ENCODE data around the gene NDUFAF2.

The NDUFAF2 gene

GRCh38 chr5:61009907-61010306 is 64.9 kb downstream of the NDUFAF2 start:
- Histone ChIP-seq H3K36me3 (ENCODE audit: low read length) (no peaks in the 10 kb centered on the region), H4K20me1 (ENCODE audit: low read depth, low read length) (no peaks in the 10 kb centered on the region; the same call in 1 of the 2 replicates), H2AFZ (ENCODE audit: low read depth, low read length, severe bottlenecking) (no peak overlapping the region), H3K4me2 (ENCODE audit: low read depth, low read length, poor library complexity, severe bottlenecking) (no peak overlapping the region), H3K4me3 (ENCODE audit: insufficient read depth, low read length, poor library complexity, severe bottlenecking) (no peak overlapping the region), H3K79me2 (ENCODE audit: insufficient read depth, low read length) (peaks cover 9% of the 10 kb centered on the region; the same call in 1 of the 2 replicates), H3F3A (ENCODE audit: insufficient read depth) (no peaks in the 10 kb centered on the region), H3K27me3 (ENCODE audit: low read length) (no peaks in the 10 kb centered on the region), H3K9me3 (ENCODE audit: insufficient read depth, low read length) (no peaks in the 10 kb centered on the region), H3K9ac (ENCODE audit: low read length) (no peak overlapping the region), H3K9me2 (replicated peaks; ENCODE audit: insufficient read depth, low read length) (no peaks in the 10 kb centered on the region), H3K27ac (ENCODE audit: low read depth, low read length) (no peak overlapping the region)
- TF ChIP-seq EZH2phosphoT487 (conservative IDR thresholded peaks at IDR 0.05; ENCODE audit: low read length) (no peak), CTCF (IDR thresholded peaks at IDR 0.05; ENCODE audit: insufficient read depth, low read length, poor library complexity, severe bottlenecking) (no peak)

DNA sequence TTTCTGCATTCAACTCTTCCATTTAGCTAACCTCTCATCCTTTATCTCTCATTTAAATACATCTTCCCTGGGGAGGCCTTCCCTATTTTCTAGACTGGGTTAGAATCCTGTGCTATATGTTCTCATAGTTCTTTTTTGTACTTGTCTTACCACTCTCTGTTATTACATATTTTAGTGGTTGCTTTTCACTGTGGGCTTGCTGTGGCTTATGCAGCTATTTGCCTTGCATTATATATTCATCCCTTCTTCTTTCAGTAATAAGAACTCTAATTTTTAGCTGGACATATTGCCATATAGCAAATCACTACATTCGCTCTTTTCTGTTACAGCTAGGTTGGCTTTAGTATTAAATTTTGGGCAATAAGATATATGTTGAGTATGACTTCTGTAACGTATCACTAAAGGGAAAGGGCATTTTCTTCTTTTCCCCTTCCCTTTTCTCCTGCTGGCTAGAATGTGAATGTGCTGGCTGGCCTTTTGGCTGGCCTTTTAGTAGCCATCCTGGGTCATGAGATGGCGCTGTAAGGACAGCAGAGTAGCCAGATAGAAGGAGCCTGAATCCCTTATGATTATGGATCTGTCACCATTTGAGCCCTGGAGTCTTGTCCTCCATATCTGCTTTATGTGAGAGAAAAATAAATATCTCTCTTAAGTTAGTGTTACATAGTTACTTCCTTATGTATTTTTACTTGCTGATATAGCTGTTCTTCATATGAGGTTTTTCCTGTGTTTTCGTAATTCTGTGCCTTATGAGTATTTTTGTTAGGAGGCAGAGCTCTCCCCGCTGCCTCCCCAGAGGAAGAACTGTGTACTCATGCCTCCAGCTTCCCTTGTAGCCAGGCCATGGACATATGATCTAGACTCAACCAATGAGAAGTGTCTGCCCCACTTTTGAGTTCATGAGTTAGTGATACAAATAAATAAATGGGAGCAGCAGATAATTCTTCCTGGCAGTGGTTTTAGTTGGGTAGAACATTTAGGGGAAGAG is 65.8 kb downstream of the NDUFAF2 start:
- H3K4me2 ChIP-seq (ENCODE audit: low read depth, low read length, poor library complexity, severe bottlenecking): no peak overlapping the region
- no peaks in the 10 kb centered on the region for H3K9me2 ChIP-seq (replicated peaks; ENCODE audit: insufficient read depth, low read length)
- TF ChIP-seq EZH2phosphoT487 (conservative IDR thresholded peaks at IDR 0.05; ENCODE audit: low read length) (no peak), CTCF (IDR thresholded peaks at IDR 0.05; ENCODE audit: insufficient read depth, low read length, poor library complexity, severe bottlenecking) (no peak)
- H3K9me3 ChIP-seq (ENCODE audit: insufficient read depth, low read length): no peaks in the 10 kb centered on the region
- H3F3A ChIP-seq (ENCODE audit: insufficient read depth): no peaks in the 10 kb centered on the region
- no peaks in the 10 kb centered on the region; the same call in 1 of the 2 replicates for H4K20me1 ChIP-seq (ENCODE audit: low read depth, low read length)
- H3K9ac ChIP-seq (ENCODE audit: low read length): no peak overlapping the region
- H3K27ac ChIP-seq (ENCODE audit: low read depth, low read length): no peak overlapping the region
- H3K27me3 ChIP-seq (ENCODE audit: low read length): no peaks in the 10 kb centered on the region
- H3K79me2 ChIP-seq (ENCODE audit: insufficient read depth, low read length): peaks cover 9% of the 10 kb centered on the region; the same call in 1 of the 2 replicates
- H3K4me3 ChIP-seq (ENCODE audit: insufficient read depth, low read length, poor library complexity, severe bottlenecking): no peak overlapping the region
- no peak overlapping the region for H2AFZ ChIP-seq (ENCODE audit: low read depth, low read length, severe bottlenecking)
- no peaks in the 10 kb centered on the region for H3K36me3 ChIP-seq (ENCODE audit: low read length)

DNA sequence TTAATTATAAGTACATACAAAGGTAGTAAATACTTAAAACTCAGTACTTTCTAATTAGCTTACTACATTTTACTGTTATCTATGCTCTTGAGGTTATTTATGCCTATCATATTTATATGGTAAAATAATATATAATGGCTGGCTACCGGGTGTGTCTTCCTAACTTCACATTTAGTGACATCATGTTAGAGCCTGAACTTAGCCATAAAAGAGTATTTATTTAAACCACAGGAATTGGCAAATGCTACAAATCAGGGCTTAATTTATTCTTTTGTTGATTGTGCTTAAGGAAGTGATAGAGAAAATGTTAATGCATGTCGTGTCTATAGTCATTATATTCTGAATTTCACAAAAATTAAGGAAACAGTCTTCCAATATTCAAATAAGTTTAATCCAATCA is 73.1 kb downstream of the NDUFAF2 start:
- H3K36me3 ChIP-seq (ENCODE audit: low read length): no peaks in the 10 kb centered on the region
- no peaks in the 10 kb centered on the region for H3K9me3 ChIP-seq (ENCODE audit: insufficient read depth, low read length)
- H2AFZ ChIP-seq (ENCODE audit: low read depth, low read length, severe bottlenecking): no peak overlapping the region
- H3K27me3 ChIP-seq (ENCODE audit: low read length): no peaks in the 10 kb centered on the region
- H3K79me2 ChIP-seq (ENCODE audit: insufficient read depth, low read length): no peaks in the 10 kb centered on the region
- no peaks in the 10 kb centered on the region for H3F3A ChIP-seq (ENCODE audit: insufficient read depth)
- no peak overlapping the region for H3K9ac ChIP-seq (ENCODE audit: low read length)
- no peak overlapping the region for H3K4me3 ChIP-seq (ENCODE audit: insufficient read depth, low read length, poor library complexity, severe bottlenecking)
- no peak overlapping the region for H3K4me2 ChIP-seq (ENCODE audit: low read depth, low read length, poor library complexity, severe bottlenecking)
- TF ChIP-seq EZH2phosphoT487 (conservative IDR thresholded peaks at IDR 0.05; ENCODE audit: low read length): no peak
- TF ChIP-seq CTCF (IDR thresholded peaks at IDR 0.05; ENCODE audit: insufficient read depth, low read length, poor library complexity, severe bottlenecking): no peak
- peaks cover 5% of the 10 kb centered on the region; the same call in 1 of the 2 replicates for H4K20me1 ChIP-seq (ENCODE audit: low read depth, low read length)
- no peaks in the 10 kb centered on the region for H3K9me2 ChIP-seq (replicated peaks; ENCODE audit: insufficient read depth, low read length)
- no peak overlapping the region for H3K27ac ChIP-seq (ENCODE audit: low read depth, low read length)

All from SU-DHL-6 (cell line).